Suprapubic skin (tissue), 4 donors: Measurements from ENCODE around the gene LIN52. TPM values are rescaled to one million over a fixed set of nuclear protein-coding genes. Genes with fewer than 3 reads are reported as not detected.

Experiments
- DNase-seq, 2 donors: peaks; one replicate each; pipeline ENCODE4 v3.0.0-alpha.2; 2019; ENCODE audit warnings: low spot score in 2 of 2
- H3K27ac ChIP-seq: fragments of 200-600 bp; sonication (generic); one replicate; pipeline ENCODE4 v1.5.1; 2019
- H3K27me3 ChIP-seq: fragments of 200-600 bp; sonication (generic); one replicate; pipeline ENCODE4 v1.5.1; 2019
- H3K36me3 ChIP-seq: fragments of 200-600 bp; sonication (generic); one replicate; pipeline ENCODE4 v1.5.1; 2019
- H3K4me1 ChIP-seq: fragments of 200-600 bp; sonication (generic); one replicate; pipeline ENCODE4 v1.5.1; 2019
- H3K4me3 ChIP-seq: fragments of 200-600 bp; sonication (generic); one replicate; pipeline ENCODE4 v1.5.1; 2019; ENCODE audit warnings: mild to moderate bottlenecking
- H3K9me3 ChIP-seq: fragments of 200-600 bp; sonication (generic); one replicate; pipeline ENCODE4 v1.5.1; 2019
- CTCF ChIP-seq, 2 donors: fragments of 200-600 bp in 1 of 2; fragments of 450-650 bp in 1 of 2; sonication (generic) in 1 of 2; IDR thresholded peaks; one replicate each; pipeline ENCODE4 v1.5.1; 2016 to 2019; ENCODE audit warnings: antibody characterized with exemption in 2 of 2, mild to moderate bottlenecking in 1 of 2, moderate library complexity in 1 of 2
- EP300 ChIP-seq: sonication (generic); formaldehyde crosslinking; IDR thresholded peaks from one replicate; pipeline ENCODE4 v1.6.1; 2017; ENCODE audit warnings: antibody characterized with exemption
- POLR2A ChIP-seq, 2 donors: fragments of 450-650 bp; IDR thresholded peaks; one replicate each; pipeline ENCODE4 v1.6.1; 2017; ENCODE audit warnings: antibody characterized with exemption in 2 of 2, mild to moderate bottlenecking in 2 of 2, moderate library complexity in 2 of 2
- POLR2AphosphoS5 ChIP-seq, 3 donors: sonication (generic); formaldehyde crosslinking; IDR thresholded peaks; one replicate each; pipeline ENCODE4 v1.6.1; 2017; ENCODE audit warnings: antibody characterized with exemption in 3 of 3
- WGBS: methylation state at CpG from one replicate; pipeline ENCODE4 v1.1.5; 2018; 5-methylcytosine and 5-hydroxymethylcytosine counted together
- total RNA-seq, 4 donors: library from RNA; depleted of rRNA; stranded (reverse); fragments of >200 nt; gene quantifications; one replicate each; pipeline ENCODE4 v1.1.0, GENCODE V29; 2016

LIN52 gene
- total RNA-seq, 4 donors from 2014 or later = 3.9 to 7.4 (median 5.2) TPM

GRCh38 chr14:74155287-74155686 is 70.5 kb downstream of the LIN52 start:
- H3K9me3 ChIP-seq = no peaks in the 10 kb centered on the region
- no peak for DNase-seq
- H3K4me3 ChIP-seq = no peak overlapping the region
- no peaks in the 10 kb centered on the region for H3K36me3 ChIP-seq
- no peak for TF ChIP-seq CTCF (IDR thresholded peaks at IDR 0.05)
- TF ChIP-seq EP300 = no peak
- TF ChIP-seq POLR2AphosphoS5 (IDR thresholded peaks at IDR 0.05) = no peak
- H3K27ac ChIP-seq = no peak overlapping the region
- H3K27me3 ChIP-seq = no peaks in the 10 kb centered on the region
- WGBS = 79% methylated on average over 6 of the region's 6 CpGs
- no peaks in the 10 kb centered on the region for H3K4me1 ChIP-seq

- no peaks in the 10 kb centered on the region for H3K9me3 ChIP-seq
- no peak overlapping the region for H3K4me3 ChIP-seq
- no peak for TF ChIP-seq CTCF (IDR thresholded peaks at IDR 0.05)
- no peak for TF ChIP-seq EP300
- no peak for TF ChIP-seq POLR2A (IDR thresholded peaks at IDR 0.05)
- no peak for TF ChIP-seq POLR2AphosphoS5 (IDR thresholded peaks at IDR 0.05)
- DNase-seq = no peak
- H3K27me3 ChIP-seq = no peaks in the 10 kb centered on the region
- no peaks in the 10 kb centered on the region for H3K36me3 ChIP-seq
- no peak overlapping the region for H3K27ac ChIP-seq
- 85% methylated on average over 1 of the region's 1 CpG for WGBS
- no peaks in the 10 kb centered on the region for H3K4me1 ChIP-seq
Measured at GRCh38 chr14:74155749-74156148, 71.0 kb downstream of the LIN52 start.

GRCh38 chr14:74160763-74161162 is 76.0 kb downstream of the LIN52 start:
- Histone ChIP-seq H3K27ac (no peak overlapping the region), H3K4me3 (no peak overlapping the region), H3K9me3 (no peaks in the 10 kb centered on the region), H3K4me1 (no peaks in the 10 kb centered on the region), H3K36me3 (peaks cover 3% of the 10 kb centered on the region), H3K27me3 (no peaks in the 10 kb centered on the region)
- TF ChIP-seq POLR2A (IDR thresholded peaks at IDR 0.05) = no peak
- no peak for TF ChIP-seq POLR2AphosphoS5 (IDR thresholded peaks at IDR 0.05)
- TF ChIP-seq EP300 = no peak
- TF ChIP-seq CTCF (IDR thresholded peaks at IDR 0.05) = no peak
- WGBS = 66% methylated on average over 2 of the region's 2 CpGs
- no peak for DNase-seq

- 85% methylated on average over 8 of the region's 8 CpGs for WGBS
- Histone ChIP-seq H3K27me3 (no peaks in the 10 kb centered on the region), H3K4me1 (no peaks in the 10 kb centered on the region), H3K36me3 (peaks cover 3% of the 10 kb centered on the region), H3K27ac (no peak overlapping the region), H3K9me3 (no peaks in the 10 kb centered on the region), H3K4me3 (no peak overlapping the region)
- no peak for DNase-seq
- TF ChIP-seq POLR2A (IDR thresholded peaks at IDR 0.05) (no peak), EP300 (no peak), CTCF (IDR thresholded peaks at IDR 0.05) (no peak)
Measured at GRCh38 chr14:74161526-74162158, 76.9 kb downstream of the LIN52 start.

GRCh38 chr14:74169906-74170305 is 85.2 kb downstream of the LIN52 start:
- Histone ChIP-seq H3K36me3 (no peaks in the 10 kb centered on the region), H3K9me3 (no peaks in the 10 kb centered on the region), H3K4me3 (no peak overlapping the region), H3K4me1 (no peaks in the 10 kb centered on the region), H3K27ac (no peak overlapping the region), H3K27me3 (no peaks in the 10 kb centered on the region)
- 85% methylated on average over 3 of the region's 3 CpGs for WGBS
- no peak for TF ChIP-seq CTCF (IDR thresholded peaks at IDR 0.05)
- no peak for TF ChIP-seq POLR2A (IDR thresholded peaks at IDR 0.05)
- TF ChIP-seq POLR2AphosphoS5 (IDR thresholded peaks at IDR 0.05) = no peak
- TF ChIP-seq EP300 = no peak
- no peak for DNase-seq
